ENCODE measurements around the gene IREB2.

IREB2 gene

DNA sequence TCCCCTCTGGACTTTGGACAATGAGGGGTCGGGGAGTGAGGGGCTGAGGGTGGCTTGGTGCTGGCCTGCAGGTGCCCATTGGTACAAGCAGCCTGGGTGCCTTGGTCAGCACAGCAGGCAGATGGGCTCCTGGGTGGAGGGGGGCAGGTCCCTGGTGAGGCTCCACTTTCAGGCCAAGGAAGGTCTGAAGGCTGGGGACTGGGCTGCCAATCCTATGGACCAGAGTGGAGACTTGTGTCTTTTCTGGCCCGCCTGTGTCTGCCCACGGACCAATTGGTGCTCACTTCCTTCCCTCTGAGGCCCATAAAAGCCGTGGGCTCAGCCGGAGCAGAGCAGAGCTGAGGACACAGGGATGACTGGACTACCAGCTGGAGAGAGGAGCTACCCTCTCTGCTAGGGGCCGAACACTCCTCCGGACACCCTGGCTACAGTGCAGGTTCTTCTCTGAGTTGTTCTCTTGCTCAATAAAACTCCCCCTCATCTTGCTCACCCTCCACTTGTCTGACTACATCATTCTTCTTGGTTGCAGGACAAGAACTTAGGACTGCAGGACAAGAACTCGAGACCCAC is 31.9 kb upstream of the IREB2 start:
- Histone ChIP-seq H3K27me3 (ENCODE audit: insufficient read depth, poor library complexity, severe bottlenecking) (no peaks in the 10 kb centered on the region), H3K4me3 (replicated peaks; ENCODE audit: insufficient read depth, low read length) (no peak overlapping the region), H3K27ac (replicated peaks) (no peak overlapping the region)
- TF ChIP-seq POLR2AphosphoS5 (IDR thresholded peaks at IDR 0.05; ENCODE audit: low read depth) (no peak), GABPA (IDR thresholded peaks at IDR 0.05; ENCODE audit: low read depth) (no peak), SPI1 (IDR thresholded peaks at IDR 0.05; ENCODE audit: borderline replicate concordance, low read depth) (no peak)
- TF ChIP-seq, protein P1, sequence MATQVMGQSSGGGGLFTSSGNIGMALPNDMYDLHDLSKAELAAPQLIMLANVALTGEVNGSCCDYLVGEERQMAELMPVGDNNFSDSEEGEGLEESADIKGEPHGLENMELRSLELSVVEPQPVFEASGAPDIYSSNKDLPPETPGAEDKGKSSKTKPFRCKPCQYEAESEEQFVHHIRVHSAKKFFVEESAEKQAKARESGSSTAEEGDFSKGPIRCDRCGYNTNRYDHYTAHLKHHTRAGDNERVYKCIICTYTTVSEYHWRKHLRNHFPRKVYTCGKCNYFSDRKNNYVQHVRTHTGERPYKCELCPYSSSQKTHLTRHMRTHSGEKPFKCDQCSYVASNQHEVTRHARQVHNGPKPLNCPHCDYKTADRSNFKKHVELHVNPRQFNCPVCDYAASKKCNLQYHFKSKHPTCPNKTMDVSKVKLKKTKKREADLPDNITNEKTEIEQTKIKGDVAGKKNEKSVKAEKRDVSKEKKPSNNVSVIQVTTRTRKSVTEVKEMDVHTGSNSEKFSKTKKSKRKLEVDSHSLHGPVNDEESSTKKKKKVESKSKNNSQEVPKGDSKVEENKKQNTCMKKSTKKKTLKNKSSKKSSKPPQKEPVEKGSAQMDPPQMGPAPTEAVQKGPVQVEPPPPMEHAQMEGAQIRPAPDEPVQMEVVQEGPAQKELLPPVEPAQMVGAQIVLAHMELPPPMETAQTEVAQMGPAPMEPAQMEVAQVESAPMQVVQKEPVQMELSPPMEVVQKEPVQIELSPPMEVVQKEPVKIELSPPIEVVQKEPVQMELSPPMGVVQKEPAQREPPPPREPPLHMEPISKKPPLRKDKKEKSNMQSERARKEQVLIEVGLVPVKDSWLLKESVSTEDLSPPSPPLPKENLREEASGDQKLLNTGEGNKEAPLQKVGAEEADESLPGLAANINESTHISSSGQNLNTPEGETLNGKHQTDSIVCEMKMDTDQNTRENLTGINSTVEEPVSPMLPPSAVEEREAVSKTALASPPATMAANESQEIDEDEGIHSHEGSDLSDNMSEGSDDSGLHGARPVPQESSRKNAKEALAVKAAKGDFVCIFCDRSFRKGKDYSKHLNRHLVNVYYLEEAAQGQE (IDR thresholded peaks at IDR 0.05; ENCODE audit: insufficient replicate concordance, low read depth), result no peak
- TF ChIP-seq, protein P2, sequence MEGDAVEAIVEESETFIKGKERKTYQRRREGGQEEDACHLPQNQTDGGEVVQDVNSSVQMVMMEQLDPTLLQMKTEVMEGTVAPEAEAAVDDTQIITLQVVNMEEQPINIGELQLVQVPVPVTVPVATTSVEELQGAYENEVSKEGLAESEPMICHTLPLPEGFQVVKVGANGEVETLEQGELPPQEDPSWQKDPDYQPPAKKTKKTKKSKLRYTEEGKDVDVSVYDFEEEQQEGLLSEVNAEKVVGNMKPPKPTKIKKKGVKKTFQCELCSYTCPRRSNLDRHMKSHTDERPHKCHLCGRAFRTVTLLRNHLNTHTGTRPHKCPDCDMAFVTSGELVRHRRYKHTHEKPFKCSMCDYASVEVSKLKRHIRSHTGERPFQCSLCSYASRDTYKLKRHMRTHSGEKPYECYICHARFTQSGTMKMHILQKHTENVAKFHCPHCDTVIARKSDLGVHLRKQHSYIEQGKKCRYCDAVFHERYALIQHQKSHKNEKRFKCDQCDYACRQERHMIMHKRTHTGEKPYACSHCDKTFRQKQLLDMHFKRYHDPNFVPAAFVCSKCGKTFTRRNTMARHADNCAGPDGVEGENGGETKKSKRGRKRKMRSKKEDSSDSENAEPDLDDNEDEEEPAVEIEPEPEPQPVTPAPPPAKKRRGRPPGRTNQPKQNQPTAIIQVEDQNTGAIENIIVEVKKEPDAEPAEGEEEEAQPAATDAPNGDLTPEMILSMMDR (IDR thresholded peaks at IDR 0.05; ENCODE audit: insufficient read depth, low read length), result no peak
- DNase-seq (ENCODE audit: low read depth in 1 of 2, low spot score in 1 of 2), result no peak

DNA sequence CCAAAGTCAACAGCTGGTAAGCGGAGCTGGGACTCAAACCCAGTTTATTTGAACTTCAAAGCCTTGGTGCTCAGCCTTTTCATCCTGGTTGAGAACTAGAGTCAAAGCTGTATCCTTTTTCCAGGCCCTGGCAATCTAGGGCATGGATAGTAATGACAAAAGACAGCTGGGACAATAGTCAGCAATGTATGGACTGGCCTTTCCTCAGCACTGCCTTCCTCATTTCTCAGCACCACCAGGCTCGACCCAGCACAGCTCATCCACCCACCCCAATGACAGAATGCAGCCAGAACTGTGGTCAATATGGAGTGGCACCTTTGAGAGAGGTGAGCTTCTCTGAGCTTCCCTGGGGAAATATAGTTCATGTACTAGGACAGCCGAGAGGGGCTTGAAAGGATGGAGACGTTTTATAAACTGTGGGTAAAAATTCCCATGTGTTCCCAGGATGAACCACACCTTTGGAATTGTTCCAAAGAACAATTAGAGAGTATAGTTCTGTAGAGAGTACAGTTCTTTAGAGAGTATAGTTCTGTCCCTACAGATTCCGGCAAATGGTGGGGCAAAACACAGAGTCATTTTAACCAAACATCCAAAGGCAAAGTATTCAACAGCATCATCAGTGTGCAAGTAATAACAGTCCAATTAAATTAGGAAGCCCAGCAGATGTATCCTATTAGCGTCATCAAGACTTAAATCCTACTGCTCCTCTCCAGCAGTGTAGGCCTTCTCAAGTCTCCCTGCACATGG is 30.2 kb upstream of the IREB2 start:
- no peak overlapping the region for H3K4me3 ChIP-seq (replicated peaks; ENCODE audit: insufficient read depth, low read length)
- H3K27me3 ChIP-seq (ENCODE audit: insufficient read depth, poor library complexity, severe bottlenecking), result no peaks in the 10 kb centered on the region
- no peak for TF ChIP-seq POLR2AphosphoS5 (IDR thresholded peaks at IDR 0.05; ENCODE audit: low read depth)
- TF ChIP-seq, protein P2 (IDR thresholded peaks at IDR 0.05; ENCODE audit: insufficient read depth, low read length), result no peak
- TF ChIP-seq, protein P1 (IDR thresholded peaks at IDR 0.05; ENCODE audit: insufficient replicate concordance, low read depth), result no peak
- no peak for TF ChIP-seq SPI1 (IDR thresholded peaks at IDR 0.05; ENCODE audit: borderline replicate concordance, low read depth)
- no peak for TF ChIP-seq GABPA (IDR thresholded peaks at IDR 0.05; ENCODE audit: low read depth)
- no peak overlapping the region for H3K27ac ChIP-seq (replicated peaks)
- no peak for DNase-seq (ENCODE audit: low read depth in 1 of 2, low spot score in 1 of 2)

DNA sequence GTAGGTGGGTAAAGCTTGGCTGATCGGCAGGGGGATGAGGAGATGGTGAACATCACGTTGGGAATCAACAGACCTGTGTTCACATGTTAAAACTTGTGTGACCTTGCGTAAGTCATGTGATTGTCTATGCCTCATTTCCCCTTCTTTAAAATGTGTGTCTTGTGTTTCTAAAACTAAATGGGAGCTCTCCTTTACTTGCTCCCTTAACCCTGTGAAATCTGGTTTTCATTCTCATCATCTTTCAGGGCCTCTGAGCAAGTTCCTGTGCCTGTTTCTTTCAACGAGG is 29.7 kb upstream of the IREB2 start:
- TF ChIP-seq GABPA (IDR thresholded peaks at IDR 0.05; ENCODE audit: low read depth) (no peak), POLR2AphosphoS5 (IDR thresholded peaks at IDR 0.05; ENCODE audit: low read depth) (no peak), SPI1 (IDR thresholded peaks at IDR 0.05; ENCODE audit: borderline replicate concordance, low read depth) (no peak)
- TF ChIP-seq, protein P2 (IDR thresholded peaks at IDR 0.05; ENCODE audit: insufficient read depth, low read length), result no peak
- TF ChIP-seq, protein P1 (IDR thresholded peaks at IDR 0.05; ENCODE audit: insufficient replicate concordance, low read depth), result no peak
- H3K27ac ChIP-seq (replicated peaks), result no peak overlapping the region
- no peak for DNase-seq (ENCODE audit: low read depth in 1 of 2, low spot score in 1 of 2)
- no peak overlapping the region for H3K4me3 ChIP-seq (replicated peaks; ENCODE audit: insufficient read depth, low read length)
- H3K27me3 ChIP-seq (ENCODE audit: insufficient read depth, poor library complexity, severe bottlenecking), result no peaks in the 10 kb centered on the region
